ENCODE measurements around the gene CDKN2AIP. TPM values are rescaled to one million over a fixed set of nuclear protein-coding genes. Genes with fewer than 3 reads are reported as not detected.

The CDKN2AIP gene
- total and polyA plus RNA-seq, 2 experiments from 2014 or later: 20.7 to 34.1 TPM

GRCh38 chr4:183438458-183439113, 5.8 kb upstream of the CDKN2AIP start:
- H3K4me1 ChIP-seq (ENCODE audit: low read depth): peaks cover 4% of the 10 kb centered on the region
- no peaks in the 10 kb centered on the region for H3K36me3 ChIP-seq
- H3K27ac ChIP-seq: no peak overlapping the region
- no peak overlapping the region for H3K4me3 ChIP-seq
- no peak for TF ChIP-seq CTCF (IDR thresholded peaks at IDR 0.05; ENCODE audit: low read depth, low read length)
- peak in 1 of 2 donors; percentile 42 for DNase-seq (ENCODE audit: low read depth in 1 of 2, low spot score in 1 of 2)
- H3K9me3 ChIP-seq (ENCODE audit: low read depth): no peaks in the 10 kb centered on the region
- no peaks in the 10 kb centered on the region for H3K27me3 ChIP-seq

GRCh38 chr4:183441276-183441675, 3.2 kb upstream of the CDKN2AIP start:
- no peaks in the 10 kb centered on the region for H3K36me3 ChIP-seq
- DNase-seq (ENCODE audit: low read depth in 1 of 2, low spot score in 1 of 2): no peak
- no peaks in the 10 kb centered on the region for H3K27me3 ChIP-seq
- H3K4me1 ChIP-seq (ENCODE audit: low read depth): peaks cover 11% of the 10 kb centered on the region
- no peak overlapping the region for H3K4me3 ChIP-seq
- no peak overlapping the region for H3K27ac ChIP-seq
- TF ChIP-seq CTCF (IDR thresholded peaks at IDR 0.05; ENCODE audit: low read depth, low read length): no peak
- no peaks in the 10 kb centered on the region for H3K9me3 ChIP-seq (ENCODE audit: low read depth)

GRCh38 chr4:183443655-183444213, 702 bp upstream of the CDKN2AIP start:
- H3K9me3 ChIP-seq (ENCODE audit: low read depth): no peaks in the 10 kb centered on the region
- H3K36me3 ChIP-seq: peaks cover 21% of the 10 kb centered on the region
- peak overlapping the region; percentile 96 for H3K27ac ChIP-seq
- no peak for DNase-seq (ENCODE audit: low read depth in 1 of 2, low spot score in 1 of 2)
- H3K4me3 ChIP-seq: peak overlapping the region; percentile 72
- no peaks in the 10 kb centered on the region for H3K27me3 ChIP-seq
- peaks cover 18% of the 10 kb centered on the region for H3K4me1 ChIP-seq (ENCODE audit: low read depth)
- TF ChIP-seq CTCF (IDR thresholded peaks at IDR 0.05; ENCODE audit: low read depth, low read length): no peak

GRCh38 chr4:183445097-183445428, 627 bp downstream of the CDKN2AIP start:
- H3K4me1 ChIP-seq (ENCODE audit: low read depth): peaks cover 19% of the 10 kb centered on the region
- no peaks in the 10 kb centered on the region for H3K27me3 ChIP-seq
- H3K9me3 ChIP-seq (ENCODE audit: low read depth): no peaks in the 10 kb centered on the region
- TF ChIP-seq CTCF (IDR thresholded peaks at IDR 0.05; ENCODE audit: low read depth, low read length): no peak
- peak overlapping the region; percentile 72 for H3K4me3 ChIP-seq
- peak overlapping the region; percentile 96 for H3K27ac ChIP-seq
- DNase-seq (ENCODE audit: low read depth in 1 of 2, low spot score in 1 of 2): peak; percentile 18 to 61
- H3K36me3 ChIP-seq: peaks cover 33% of the 10 kb centered on the region

GRCh38 chr4:183447646-183448045, 3.2 kb downstream of the CDKN2AIP start:
- no peak for TF ChIP-seq CTCF (IDR thresholded peaks at IDR 0.05; ENCODE audit: low read depth, low read length)
- no peaks in the 10 kb centered on the region for H3K27me3 ChIP-seq
- peaks cover 36% of the 10 kb centered on the region for H3K36me3 ChIP-seq
- no peak overlapping the region for H3K27ac ChIP-seq
- no peaks in the 10 kb centered on the region for H3K9me3 ChIP-seq (ENCODE audit: low read depth)
- H3K4me3 ChIP-seq: no peak overlapping the region
- peaks cover 19% of the 10 kb centered on the region for H3K4me1 ChIP-seq (ENCODE audit: low read depth)
- DNase-seq (ENCODE audit: low read depth in 1 of 2, low spot score in 1 of 2): no peak
